Measurements from ENCODE around the gene GJB6. TPM values are rescaled to one million over a fixed set of nuclear protein-coding genes. Genes with fewer than 3 reads are reported as not detected.

GJB6 gene
- total RNA-seq, 1 donor: not detected

- no peak overlapping the region for H3K4me3 ChIP-seq (ENCODE audit: low read depth, low read length)
- no peak for TF ChIP-seq CTCF (IDR thresholded peaks at IDR 0.05; ENCODE audit: insufficient read depth, low read depth, low read length)
- DNase-seq (ENCODE audit: low read depth): no peak
Observed at GRCh38 chr13:20177049-20177831, 54.9 kb downstream of the GJB6 start.

GRCh38 chr13:20175907-20176652 lies 56.0 kb downstream of the GJB6 start:
- TF ChIP-seq CTCF (IDR thresholded peaks at IDR 0.05; ENCODE audit: insufficient read depth, low read depth, low read length): no peak
- DNase-seq (ENCODE audit: low read depth): no peak
- no peak overlapping the region for H3K4me3 ChIP-seq (ENCODE audit: low read depth, low read length)

- no peak overlapping the region for H3K4me3 ChIP-seq (ENCODE audit: low read depth, low read length)
- TF ChIP-seq CTCF (IDR thresholded peaks at IDR 0.05; ENCODE audit: insufficient read depth, low read depth, low read length): no peak
- no peak for DNase-seq (ENCODE audit: low read depth)
Observed at GRCh38 chr13:20175406-20175794, 56.7 kb downstream of the GJB6 start.

GRCh38 chr13:20174656-20175405 lies 57.3 kb downstream of the GJB6 start:
- no peak for TF ChIP-seq CTCF (IDR thresholded peaks at IDR 0.05; ENCODE audit: insufficient read depth, low read depth, low read length)
- peak overlapping the region; percentile 36 for H3K4me3 ChIP-seq (ENCODE audit: low read depth, low read length)
- DNase-seq (ENCODE audit: low read depth): peak; percentile 97

GRCh38 chr13:20173116-20173746 lies 58.9 kb downstream of the GJB6 start:
- no peak overlapping the region for H3K4me3 ChIP-seq (ENCODE audit: low read depth, low read length)
- no peak for DNase-seq (ENCODE audit: low read depth)
- no peak for TF ChIP-seq CTCF (IDR thresholded peaks at IDR 0.05; ENCODE audit: insufficient read depth, low read depth, low read length)

Other genes starting within 250 kb of the GJB6 start
- 0.43 and 0.97 TPM in 2 replicates for gene GJA3, start 71.3 kb downstream of the GJB6 start, total RNA-seq
- gene GJB2, start 39.4 kb downstream of the GJB6 start, total RNA-seq: not detected in 2 replicates